ENCODE measurements around the gene RAD50. TPM values are rescaled to one million over a fixed set of nuclear protein-coding genes. Genes with fewer than 3 reads are reported as not detected.

Gene RAD50
- total and polyA plus RNA-seq, 2 of the 4 experiments (the other 2 are of a cell fraction): 5.2 to 6.2 TPM

DNA sequence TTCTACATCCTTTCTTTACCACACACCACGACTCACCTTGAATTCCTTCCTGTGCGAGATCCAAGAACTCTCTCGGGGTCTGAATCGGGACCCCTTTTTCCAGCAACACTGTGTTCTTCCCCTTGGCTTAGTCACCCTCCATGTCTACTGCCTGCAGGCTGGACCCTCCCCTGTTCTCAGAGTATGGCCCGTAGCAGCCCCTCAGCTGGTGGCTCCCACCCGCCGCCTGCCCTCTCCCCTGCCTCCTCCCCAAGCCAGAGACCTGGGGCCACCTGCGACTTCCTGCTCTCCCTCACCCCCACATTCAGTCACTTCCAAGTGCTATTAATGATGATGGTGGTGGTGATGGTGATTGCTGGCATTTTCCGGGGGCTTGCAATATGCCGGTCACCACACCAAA, 110.5 kb downstream of the RAD50 start:
- no peak overlapping the region for H2BK5ac ChIP-seq (ENCODE audit: low read depth, low read length, poor library complexity, severe bottlenecking)
- H2AK5ac ChIP-seq (ENCODE audit: low read depth, low read length): no peak overlapping the region
- no CpG with 5 or more reads among the region's 10 CpGs for WGBS, 2 experiments (ENCODE audit: extremely low coverage in 2 of 2, insufficient read length in 1 of 2)
- H3K4ac ChIP-seq (ENCODE audit: low read depth, low read length): no peak overlapping the region
- ChIA-PET CTCF (no interaction called here), POLR2A (ENCODE audit: unreplicated experiment) (no interaction called here)
- H4K5ac ChIP-seq (ENCODE audit: low read depth, low read length): no peak overlapping the region
- no peak overlapping the region for H2BK15ac ChIP-seq (ENCODE audit: low read depth, low read length)
- H3K79me1 ChIP-seq (ENCODE audit: low read depth in 1 of 2, low read length in 2 of 2): no peaks in the 10 kb centered on the region
- H3K18ac ChIP-seq (ENCODE audit: low read depth, low read length): no peak overlapping the region
- dilution Hi-C loops (cut with HindIII; ENCODE audit: low sequenced_read_pairs, unreplicated experiment) (no loop called here), intact Hi-C loops (cut with micrococcal nuclease) (no loop called here), in situ Hi-C loops (cut with MboI; ENCODE audit: low sequenced_read_pairs) (no loop called here)
- H2BK120ac ChIP-seq (ENCODE audit: low read depth, low read length): no peak overlapping the region
- H3K27ac ChIP-seq (ENCODE audit: insufficient read depth, low read length): no peak overlapping the region
- no peaks in the 10 kb centered on the region for H4K20me1 ChIP-seq (ENCODE audit: insufficient read depth, low read length)
- H3K36me3 ChIP-seq (ENCODE audit: control insufficient read depth, insufficient read depth, low read length): no peaks in the 10 kb centered on the region
- H3K14ac ChIP-seq (replicated peaks; ENCODE audit: low read depth, low read length): no peak overlapping the region
- no peak overlapping the region for H3K56ac ChIP-seq (ENCODE audit: extremely low read depth, insufficient read depth, low read length)
- H3K9me1 ChIP-seq (ENCODE audit: insufficient read depth, low read length): no peaks in the 10 kb centered on the region
- TF ChIP-seq MXI1 (IDR thresholded peaks at IDR 0.05; ENCODE audit: borderline replicate concordance, low read depth, low read length) (no peak), SMC3 (IDR thresholded peaks at IDR 0.05; ENCODE audit: low read depth, low read length) (no peak), MAFK (IDR thresholded peaks at IDR 0.05; ENCODE audit: low read depth, low read length) (no peak), RAD21 (IDR thresholded peaks at IDR 0.05; ENCODE audit: low read length) (no peak)
- no peak overlapping the region for H2BK20ac ChIP-seq (ENCODE audit: low read depth, low read length)
- H4K8ac ChIP-seq (ENCODE audit: low read depth in 2 of 2, low read length in 2 of 2): no peak overlapping the region
- no peak overlapping the region for H2AFZ ChIP-seq (replicated peaks; ENCODE audit: low read length, poor library complexity)
- H3K4me3 ChIP-seq (ENCODE audit: insufficient read depth, low read depth, low read length): no peak overlapping the region
- H3K23ac ChIP-seq (ENCODE audit: low read depth, low read length): no peak overlapping the region
- DNase-seq (no peak), ATAC-seq (ENCODE audit: low read depth) (no peak)
- no peak overlapping the region for H2AK9ac ChIP-seq (replicated peaks; ENCODE audit: low read depth, low read length, poor library complexity)
- H3K4me1 ChIP-seq (ENCODE audit: control insufficient read depth, insufficient read depth, low read length): peaks cover 3% of the 10 kb centered on the region; the same call in 1 of the 2 replicates
- H3K4me2 ChIP-seq (ENCODE audit: low read depth, low read length): no peak overlapping the region
- H3K9ac ChIP-seq (ENCODE audit: low read depth, low read length): no peak overlapping the region
- H3K9me3 ChIP-seq (ENCODE audit: control insufficient read depth, insufficient read depth, low read length): no peaks in the 10 kb centered on the region
- H4K91ac ChIP-seq (ENCODE audit: insufficient read depth, low read depth, low read length): no peak overlapping the region
- no TSS peak for BruUV-seq (replicated peaks)
- H3K27me3 ChIP-seq (ENCODE audit: control insufficient read depth, insufficient read depth, low read length): no peaks in the 10 kb centered on the region

Measured in IMR-90 (cell line).